A549 treated with Hydrocortisone at 1 μM for 4 hours (cell line): Measurements from ENCODE around the gene KIF18A. TPM values are rescaled to one million over a fixed set of nuclear protein-coding genes. Genes with fewer than 3 reads are reported as not detected.

Source experiments
- total RNA-seq: library from RNA; stranded (reverse); fragments of 200-300 nt; extraction: Qiagen RNA extraction; gene quantifications from 5 replicates; pipeline ENCODE4 v1.2.3, GENCODE V29; 2022

Gene KIF18A
- total RNA-seq, result 12.4 to 18.9 TPM (median 14.1 TPM) in 5 replicates

DNA sequence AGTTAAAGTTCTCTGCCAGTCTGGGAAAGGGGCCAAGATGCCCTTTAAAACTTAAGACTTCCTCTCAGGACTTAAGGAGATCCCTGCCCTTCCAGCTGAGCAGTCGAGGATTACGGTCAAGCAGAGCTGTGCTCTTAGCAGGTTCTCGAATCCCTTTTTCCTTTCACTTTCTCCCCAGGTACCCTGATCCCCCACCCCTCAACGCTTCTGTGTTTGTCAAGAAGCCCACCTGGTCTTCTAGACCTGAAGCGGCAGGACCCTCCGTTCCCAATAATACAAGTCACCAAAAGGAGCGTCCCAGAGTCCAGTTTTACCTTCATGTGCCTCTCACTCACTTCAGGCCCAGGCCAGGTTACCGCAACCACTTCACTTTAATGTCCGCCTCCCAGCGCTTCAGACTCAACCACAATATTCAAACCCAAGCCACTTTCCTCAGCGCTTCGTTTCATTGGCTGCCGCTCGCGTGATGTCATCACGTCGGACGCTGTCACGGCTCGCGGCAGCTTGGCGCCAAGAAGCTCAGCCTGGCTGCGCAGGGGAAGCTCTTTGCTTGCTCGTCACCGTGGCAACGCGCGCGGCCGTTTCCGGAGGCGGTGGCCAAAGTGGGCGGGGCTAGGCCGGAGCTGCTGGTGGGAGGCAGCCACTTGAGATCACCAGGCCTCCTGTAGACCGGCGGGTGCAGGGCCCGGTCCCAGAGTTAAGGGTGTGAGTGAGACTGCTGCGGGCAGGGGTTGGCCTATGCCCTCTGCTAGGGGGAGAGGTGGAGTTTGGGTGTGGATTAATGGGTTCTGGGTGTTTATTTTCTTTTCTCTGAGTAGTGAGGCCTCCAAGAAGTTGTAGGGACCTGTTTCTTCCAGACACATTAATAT, at the start of gene KIF18A, which contains the start of gene METTL15:
Gene KIF18A (minus strand): TSS at position 407 of the 869 bp plus-strand sequence. CDS start 10,209 bp downstream, outside the sequence.
Gene METTL15 (plus strand): TSS at position 639 of the 869 bp plus-strand sequence. CDS start 4,947 bp downstream, outside the sequence.

Other genes with a start within 250 kb of the KIF18A start
- gene METTL15, start 232 bp upstream of the KIF18A start, total RNA-seq, result 6.3 to 8.4 TPM (median 6.8 TPM) in 5 replicates